Right kidney (tissue), 9 donors: ENCODE data around the gene DNAL4.
A peak's percentile ranks its signal among the peaks of the same experiment; 100 is the strongest.

Experiments
- DNase-seq: peaks from one replicate; pipeline ENCODE4 v3.0.0-alpha.2; 2016
- long read RNA-seq, 8 donors: transcript quantifications; one replicate each; lab custom pipeline, GENCODE V29; 2026

Gene DNAL4
- long read RNA-seq, donor 1, transcript DNAL4-201 (4 exons, 1,504 nt) = major isoform, 38 of 46 reads
- long read RNA-seq, donor 1, partial matches to known transcripts = 0 of 46 reads
- long read RNA-seq, donor 1, other reads (novel, unspliced or antisense) = 5 of 46 reads
- long read RNA-seq, donor 2, transcript DNAL4-201 (4 exons, 1,504 nt) = major isoform, 14 of 16 reads
- long read RNA-seq, donor 2, partial matches to known transcripts = 0 of 16 reads
- long read RNA-seq, donor 2, other reads (novel, unspliced or antisense) = 0 of 16 reads
- long read RNA-seq, donor 3, transcript DNAL4-201 (4 exons, 1,504 nt) = major isoform, 12 of 12 reads
- long read RNA-seq, donor 3, partial matches to known transcripts = 0 of 12 reads
- long read RNA-seq, donor 3, other reads (novel, unspliced or antisense) = 0 of 12 reads
- long read RNA-seq, donor 4, transcript DNAL4-201 (4 exons, 1,504 nt) = major isoform, 16 of 17 reads
- long read RNA-seq, donor 4, partial matches to known transcripts = 0 of 17 reads
- long read RNA-seq, donor 4, other reads (novel, unspliced or antisense) = 0 of 17 reads
- long read RNA-seq, donor 5, transcript DNAL4-201 (4 exons, 1,504 nt) = major isoform, 32 of 33 reads
- long read RNA-seq, donor 5, partial matches to known transcripts = 0 of 33 reads
- long read RNA-seq, donor 5, other reads (novel, unspliced or antisense) = 0 of 33 reads
- long read RNA-seq, donor 6, transcript DNAL4-201 (4 exons, 1,504 nt) = major isoform, 12 of 15 reads
- long read RNA-seq, donor 6, partial matches to known transcripts = 0 of 15 reads
- long read RNA-seq, donor 6, other reads (novel, unspliced or antisense) = 0 of 15 reads
- long read RNA-seq, donor 7, transcript DNAL4-201 (4 exons, 1,504 nt) = major isoform, 20 of 22 reads
- long read RNA-seq, donor 7, partial matches to known transcripts = 0 of 22 reads
- long read RNA-seq, donor 7, other reads (novel, unspliced or antisense) = 0 of 22 reads
- long read RNA-seq, donor 8, transcript DNAL4-201 (4 exons, 1,504 nt) = major isoform, 17 of 18 reads
- long read RNA-seq, donor 8, partial matches to known transcripts = 0 of 18 reads
- long read RNA-seq, donor 8, other reads (novel, unspliced or antisense) = 0 of 18 reads

DNA sequence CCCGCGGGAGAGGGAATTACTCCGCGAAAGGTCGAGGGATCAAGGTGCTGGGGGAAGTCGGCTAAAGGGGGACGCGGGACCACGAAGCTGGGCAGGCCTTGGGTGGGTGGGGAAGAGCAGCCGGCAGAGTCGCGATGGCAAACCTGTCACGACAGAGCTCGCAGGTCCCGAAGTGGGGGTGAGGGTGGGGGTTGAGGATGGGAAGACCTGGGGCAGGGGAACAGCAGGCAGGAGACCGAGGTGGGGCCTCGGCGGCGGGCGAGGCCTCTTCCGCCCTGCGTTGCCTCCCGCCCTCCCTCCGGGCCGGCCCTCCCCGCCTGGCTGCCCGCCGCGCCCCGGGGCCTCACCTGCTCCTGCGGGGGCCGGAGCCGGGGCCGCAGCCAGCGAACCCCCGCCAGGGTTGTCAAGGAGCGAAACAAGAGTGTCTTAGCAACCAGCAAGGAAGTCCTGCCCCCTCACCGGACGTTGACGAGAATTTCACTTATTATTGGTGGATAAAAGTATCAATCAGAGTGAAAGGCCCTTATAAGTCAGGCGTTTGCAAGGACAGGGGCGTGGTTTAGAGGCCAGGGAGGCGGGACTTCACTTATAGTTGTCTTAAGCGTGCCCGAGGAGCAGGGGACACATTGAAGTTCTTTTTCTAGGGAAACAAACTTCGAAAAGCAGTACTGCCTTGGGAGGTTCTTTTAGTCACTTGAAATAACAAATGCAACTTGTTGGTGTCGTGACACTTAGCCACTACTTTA lies at the start of gene DNAL4:
Gene DNAL4, minus strand, starts transcription at position 423 of the 746 bp plus-strand sequence. CDS start 11,412 bp downstream, outside the sequence.
- peak; percentile 80 for DNase-seq

DNA sequence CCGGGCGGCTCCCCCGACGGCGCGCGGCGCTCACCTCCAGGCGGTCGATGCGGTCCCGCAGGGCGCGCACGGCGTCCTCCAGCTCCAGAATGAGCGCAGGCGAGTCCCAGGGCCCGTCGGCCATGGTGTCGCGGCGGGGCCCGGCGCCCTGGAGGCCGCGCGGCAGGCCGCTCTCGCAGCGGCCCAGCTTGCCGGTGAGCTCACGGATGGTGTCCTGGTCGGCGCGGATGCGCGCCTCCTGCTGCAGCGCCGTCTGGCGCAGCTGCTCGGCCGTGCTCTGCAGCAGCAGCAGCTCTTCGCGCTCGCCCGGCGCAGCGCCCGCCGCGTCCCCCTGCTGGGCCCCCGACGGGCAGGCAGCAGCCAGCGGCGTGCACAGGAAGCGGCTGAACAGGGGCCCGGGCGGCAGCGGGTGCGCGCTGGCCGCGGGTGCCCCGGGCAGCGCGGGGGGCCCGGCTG lies 49.3 kb upstream of the DNAL4 start:
- peak; percentile 83 for DNase-seq

GRCh38 chr22:38842512-38843200 lies 48.7 kb upstream of the DNAL4 start:
- no peak for DNase-seq

GRCh38 chr22:38841635-38842034 lies 47.7 kb upstream of the DNAL4 start:
- DNase-seq = no peak

GRCh38 chr22:38841211-38841610 lies 47.3 kb upstream of the DNAL4 start:
- DNase-seq = no peak

DNA sequence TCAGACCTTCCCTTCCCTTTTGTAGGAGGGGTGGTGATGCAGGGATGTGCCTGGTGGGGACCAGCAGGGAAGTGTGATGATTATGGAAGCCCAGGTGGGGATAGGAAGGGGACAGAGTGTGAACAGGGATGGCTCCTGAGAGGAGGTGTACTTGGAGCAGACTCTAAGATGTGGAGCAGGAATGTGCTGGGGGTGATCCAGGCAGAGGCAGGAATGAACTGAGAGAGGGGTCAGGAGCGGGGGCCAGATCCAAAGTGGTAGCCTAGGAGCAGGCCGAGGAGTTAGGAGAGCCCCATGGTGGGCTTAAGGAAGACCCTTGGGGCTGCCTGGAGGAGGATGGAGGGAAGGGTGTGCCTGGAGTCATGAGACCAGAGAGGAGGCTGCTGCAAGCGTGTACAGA lies 46.2 kb upstream of the DNAL4 start:
- DNase-seq = no peak

DNA sequence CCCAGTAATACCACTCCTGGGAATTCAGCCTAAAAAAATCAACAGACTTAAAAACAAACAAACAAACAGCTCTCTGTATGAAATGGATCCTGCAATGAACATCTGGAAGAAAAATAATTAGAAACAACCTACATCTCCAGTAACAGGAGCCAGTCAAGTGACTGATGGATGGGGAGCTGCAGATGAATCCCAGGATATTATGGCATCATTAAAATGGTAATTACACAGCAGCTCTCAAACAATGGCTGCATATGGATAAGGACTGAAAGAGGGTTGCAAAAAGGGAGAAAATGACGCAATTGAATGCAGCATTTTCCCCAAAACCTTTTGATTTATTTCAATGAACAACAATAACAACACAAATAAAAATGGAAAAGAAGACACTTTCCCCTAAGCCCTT lies 45.7 kb upstream of the DNAL4 start:
- no peak for DNase-seq

- no peak for DNase-seq
These were observed 43.5 kb upstream of the DNAL4 start for GRCh38 chr22:38837414-38837928.

GRCh38 chr22:38835888-38836301 lies 42.0 kb upstream of the DNAL4 start:
- no peak for DNase-seq

- DNase-seq = no peak
These were observed 41.0 kb upstream of the DNAL4 start for GRCh38 chr22:38834991-38835390.

DNA sequence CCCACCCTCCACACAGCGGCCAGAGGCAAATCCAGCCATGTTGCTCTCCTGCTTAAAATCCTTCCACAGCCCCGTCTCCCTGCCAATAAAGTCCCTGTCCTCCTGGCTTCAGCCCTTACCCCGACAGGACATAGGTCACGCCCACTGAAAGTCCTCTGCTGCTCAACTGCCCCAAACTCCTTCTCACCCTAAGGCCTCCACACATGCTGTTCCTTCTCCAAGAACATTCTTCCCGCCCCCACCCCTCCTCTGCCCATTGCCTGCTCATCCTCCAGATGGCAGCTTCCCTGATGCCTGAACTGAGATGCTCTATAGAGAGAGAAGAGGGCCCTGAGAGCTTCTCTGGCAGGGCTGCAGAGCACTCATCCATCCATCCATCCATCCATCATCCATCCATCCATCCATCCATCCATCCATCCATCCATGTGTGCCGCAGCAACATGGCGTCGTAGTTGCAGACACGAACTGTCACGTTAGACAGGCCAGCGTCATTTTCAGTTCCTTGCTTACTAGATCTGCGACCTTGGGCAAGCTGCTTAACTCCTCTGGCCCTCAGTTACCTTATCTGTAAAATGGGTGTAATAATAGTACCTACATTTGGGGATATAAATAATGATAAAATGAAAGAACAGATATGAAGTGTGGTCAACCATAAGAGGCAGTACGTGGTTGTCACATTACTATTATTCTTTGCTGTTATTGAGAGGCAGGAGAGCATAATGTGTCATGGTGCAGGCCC lies 40.4 kb upstream of the DNAL4 start:
- no peak for DNase-seq

DNA sequence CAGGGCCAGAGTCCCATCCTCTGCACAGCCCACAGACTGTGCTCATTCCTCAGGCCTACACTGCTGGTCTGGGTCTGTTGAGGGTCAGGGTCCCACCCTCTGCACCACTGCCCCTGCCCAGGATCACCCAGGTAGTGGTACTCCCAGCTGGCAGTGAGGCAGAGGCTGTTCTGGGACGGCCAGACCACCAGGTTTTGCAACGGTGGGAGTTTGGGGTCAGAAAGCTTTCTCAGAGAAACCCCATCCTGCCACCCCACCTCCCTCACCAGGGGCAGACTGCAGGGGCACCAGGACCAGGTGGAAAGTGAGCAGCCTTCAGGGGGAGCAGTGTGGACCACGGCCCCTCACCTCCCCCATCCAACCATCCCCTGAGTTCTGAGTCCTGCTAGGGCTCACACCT lies 39.1 kb upstream of the DNAL4 start:
- DNase-seq = no peak

- no peak for DNase-seq
These were observed 38.3 kb upstream of the DNAL4 start for GRCh38 chr22:38832005-38832978.

- DNase-seq = no peak
These were observed 37.4 kb upstream of the DNAL4 start for GRCh38 chr22:38831166-38831945.

GRCh38 chr22:38830845-38831108 lies 36.8 kb upstream of the DNAL4 start:
- DNase-seq = no peak

DNA sequence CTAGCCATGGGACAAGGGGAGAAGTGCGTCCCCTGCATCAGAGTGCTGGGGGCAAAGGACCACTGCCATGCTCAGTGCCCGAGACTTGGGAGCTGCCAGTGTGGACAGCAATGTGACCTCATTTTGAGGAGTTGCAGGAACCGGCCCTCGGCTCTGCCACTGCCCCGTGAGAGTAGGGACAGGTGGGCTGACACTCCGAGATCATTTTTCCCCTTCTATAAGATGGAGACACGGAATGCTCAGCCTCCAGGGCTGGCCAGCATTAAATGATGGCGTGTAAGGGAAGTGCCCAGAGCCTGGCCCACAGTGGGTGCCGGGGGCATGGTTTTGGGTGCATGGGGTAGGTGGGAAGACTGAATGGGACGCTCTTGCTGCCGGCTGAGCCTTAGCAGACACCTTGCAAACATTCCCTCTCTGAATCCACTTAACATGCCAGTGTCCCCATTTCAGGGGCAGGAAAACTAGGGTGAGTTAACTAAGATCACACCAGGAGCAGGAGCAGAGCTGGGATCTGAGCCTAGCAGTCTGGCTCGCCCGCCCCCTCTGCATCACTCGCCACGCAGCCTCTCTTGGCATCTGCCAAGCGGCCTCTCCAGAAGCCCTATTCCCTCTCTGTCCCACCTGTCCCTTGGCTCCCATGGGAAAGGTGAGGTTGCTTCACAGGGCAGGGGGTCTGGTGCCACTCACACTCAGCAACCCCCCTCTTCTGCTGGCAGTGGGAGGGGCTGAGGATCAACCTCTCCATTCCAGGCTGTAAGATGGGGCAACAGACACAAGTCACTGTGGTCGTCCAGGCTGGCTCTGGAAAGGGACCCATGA lies 36.3 kb upstream of the DNAL4 start:
- DNase-seq = no peak

DNA sequence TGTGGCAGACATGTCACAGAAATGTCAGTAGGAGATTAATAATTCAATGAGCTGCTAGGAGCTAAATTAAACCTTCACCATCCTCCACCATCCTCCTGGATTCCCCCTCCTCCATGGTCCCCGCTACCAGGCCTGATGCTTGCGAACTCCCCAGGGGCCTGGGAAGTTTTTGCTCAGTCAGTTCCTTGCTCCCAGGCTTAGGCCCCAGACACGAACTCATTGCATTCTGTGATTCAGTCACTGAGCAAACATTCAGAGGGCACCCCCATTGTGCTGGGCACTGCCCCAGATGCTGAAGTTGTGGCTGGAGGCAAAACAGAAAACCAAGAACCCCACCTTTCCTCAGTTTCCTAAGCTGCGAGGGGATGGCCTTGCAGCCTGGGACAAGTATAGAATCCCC lies 35.5 kb upstream of the DNAL4 start:
- DNase-seq = no peak
